Stimulated activated CD4-positive, alpha-beta T cell treated with anti-CD3 and anti-CD28 coated beads, Interleukin-4, amount 100 ng/mL, for 48 hours (primary cell): ENCODE measurements around the gene SLC38A3.
"Not testable (repeated sequence)": the region's sequence is repeated elsewhere in the genome, so short reads cannot be mapped to it uniquely, and the experiment has no call there.

Experiments used
- DNase-seq, 2 donors: peaks; one replicate each; pipeline ENCODE4 v3.0.0-alpha.2; 2020; ENCODE audit warnings: low read depth in 2 of 2

The SLC38A3 gene

GRCh38 chr3:50210510-50211367 is 5.7 kb downstream of the SLC38A3 start:
- no peak for DNase-seq

DNA sequence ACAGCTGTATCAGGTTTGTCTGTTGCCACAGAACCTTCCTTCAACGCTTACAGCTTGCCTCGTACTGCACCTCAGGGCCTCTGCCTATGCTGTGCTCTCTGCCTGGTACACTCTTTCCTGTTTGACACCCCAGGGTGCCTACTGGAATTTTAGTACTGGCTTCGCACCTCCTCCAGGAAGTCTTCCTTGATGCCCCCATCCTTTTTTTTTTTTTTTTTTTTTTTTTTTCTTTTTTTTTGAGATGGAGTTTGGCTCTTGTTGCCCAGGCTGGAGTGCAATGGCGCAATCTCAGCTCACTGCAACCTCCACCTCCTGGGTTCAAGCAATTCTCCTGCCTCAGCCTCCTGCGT is 6.3 kb downstream of the SLC38A3 start:
- DNase-seq = not testable (repeated sequence)

GRCh38 chr3:50211930-50212329 is 6.9 kb downstream of the SLC38A3 start:
- DNase-seq = peak in 1 of 2 donors; percentile 26

- DNase-seq = no peak
Measured at GRCh38 chr3:50212502-50212901, 7.4 kb downstream of the SLC38A3 start.

GRCh38 chr3:50212971-50213370 is 7.9 kb downstream of the SLC38A3 start:
- DNase-seq = no peak

- no peak for DNase-seq
Measured at GRCh38 chr3:50213373-50213772, 8.3 kb downstream of the SLC38A3 start.

DNA sequence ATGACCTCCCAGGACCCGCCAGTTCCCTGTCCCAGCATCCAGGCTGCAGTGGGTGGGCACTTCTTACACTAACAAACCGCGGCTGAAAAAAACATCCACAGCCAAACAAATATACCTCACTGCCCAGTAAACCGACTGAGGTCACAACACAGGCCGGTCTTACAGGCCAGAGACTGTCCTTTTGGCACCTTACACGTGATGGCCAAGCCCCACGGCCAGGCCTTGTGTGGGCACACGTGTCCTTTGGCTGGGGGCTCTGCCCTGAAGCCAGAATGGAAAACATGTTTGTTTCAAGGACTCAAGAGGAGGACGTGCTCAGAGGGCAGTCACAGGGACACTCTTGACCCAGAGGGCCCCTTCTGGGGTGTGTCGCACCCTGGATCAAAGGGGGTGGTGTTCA is 9.8 kb downstream of the SLC38A3 start:
- DNase-seq = no peak

- DNase-seq = no peak
Measured at GRCh38 chr3:50215529-50215928, 10.5 kb downstream of the SLC38A3 start.

DNA sequence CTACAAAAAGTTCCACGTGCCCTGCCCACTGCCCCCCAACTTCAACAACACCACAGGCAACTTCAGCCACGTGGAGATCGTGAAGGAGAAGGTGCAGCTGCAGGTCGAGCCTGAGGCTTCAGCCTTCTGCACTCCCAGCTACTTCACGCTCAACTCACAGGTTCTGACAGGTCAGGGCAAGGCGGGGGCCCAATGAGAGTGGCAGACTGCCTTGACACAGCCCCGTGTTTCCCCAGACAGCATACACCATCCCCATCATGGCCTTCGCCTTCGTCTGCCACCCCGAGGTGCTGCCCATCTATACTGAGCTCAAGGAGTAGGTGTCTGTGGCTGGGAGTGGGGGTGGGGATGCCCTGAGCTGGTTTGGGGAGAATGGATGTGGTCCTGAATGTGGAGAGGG is 12.6 kb downstream of the SLC38A3 start:
- DNase-seq = no peak

DNA sequence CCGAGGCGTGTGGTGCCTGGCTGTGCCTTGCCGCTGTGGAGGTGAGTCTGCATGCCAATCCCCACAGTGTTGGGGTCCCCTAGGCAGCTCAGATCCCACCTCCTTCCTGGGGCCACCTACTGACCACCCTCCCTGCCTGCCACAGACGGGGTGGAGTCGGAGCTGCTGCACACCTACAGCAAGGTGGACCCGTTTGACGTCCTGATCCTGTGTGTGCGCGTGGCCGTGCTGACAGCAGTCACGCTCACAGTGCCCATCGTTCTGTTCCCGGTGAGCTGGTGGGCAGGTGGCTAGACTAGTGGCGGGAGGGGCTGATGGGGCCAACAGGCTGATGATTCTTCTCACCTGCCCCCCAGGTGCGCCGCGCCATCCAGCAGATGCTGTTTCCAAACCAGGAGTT is 13.4 kb downstream of the SLC38A3 start:
- no peak for DNase-seq

DNA sequence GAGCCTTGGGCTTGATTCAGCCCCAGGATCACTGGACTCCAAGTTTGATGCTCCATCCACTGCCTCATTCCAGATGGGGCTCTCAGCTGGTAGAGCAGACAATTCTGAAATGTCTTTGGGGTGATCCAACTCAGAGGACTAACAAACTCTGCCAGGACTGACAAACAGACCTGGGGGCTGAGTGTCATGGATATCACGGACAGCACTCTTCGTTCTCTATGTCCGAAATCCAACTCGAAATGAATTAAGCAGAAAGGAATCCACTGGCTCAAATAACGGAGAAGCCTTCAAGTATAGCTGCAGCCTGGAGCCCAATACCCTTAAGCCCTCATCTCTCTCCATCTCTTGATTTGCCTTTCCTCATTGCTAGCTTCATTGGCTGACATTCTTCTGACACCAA is 14.2 kb downstream of the SLC38A3 start:
- DNase-seq = no peak

- no peak for DNase-seq
Measured at GRCh38 chr3:50220109-50220508, 15.0 kb downstream of the SLC38A3 start.

DNA sequence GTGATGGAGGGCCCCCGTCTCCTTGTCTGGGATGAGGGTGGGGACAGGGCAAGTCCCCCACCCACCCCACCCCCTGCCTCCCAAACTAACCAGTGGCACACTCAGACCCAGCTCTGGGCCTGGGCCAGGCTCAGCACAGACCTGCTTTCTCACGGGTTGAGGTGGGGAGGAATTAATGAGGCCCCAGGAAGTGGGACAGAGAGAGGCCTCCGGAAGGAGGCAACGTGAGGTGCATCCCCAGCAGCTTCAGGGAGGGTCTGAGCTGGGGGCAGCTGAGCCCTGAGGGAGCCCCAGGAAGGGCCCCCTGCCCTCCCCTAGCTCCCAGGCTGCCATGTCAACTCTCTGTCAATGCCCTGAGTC is 16.0 kb downstream of the SLC38A3 start:
- DNase-seq = no peak

DNA sequence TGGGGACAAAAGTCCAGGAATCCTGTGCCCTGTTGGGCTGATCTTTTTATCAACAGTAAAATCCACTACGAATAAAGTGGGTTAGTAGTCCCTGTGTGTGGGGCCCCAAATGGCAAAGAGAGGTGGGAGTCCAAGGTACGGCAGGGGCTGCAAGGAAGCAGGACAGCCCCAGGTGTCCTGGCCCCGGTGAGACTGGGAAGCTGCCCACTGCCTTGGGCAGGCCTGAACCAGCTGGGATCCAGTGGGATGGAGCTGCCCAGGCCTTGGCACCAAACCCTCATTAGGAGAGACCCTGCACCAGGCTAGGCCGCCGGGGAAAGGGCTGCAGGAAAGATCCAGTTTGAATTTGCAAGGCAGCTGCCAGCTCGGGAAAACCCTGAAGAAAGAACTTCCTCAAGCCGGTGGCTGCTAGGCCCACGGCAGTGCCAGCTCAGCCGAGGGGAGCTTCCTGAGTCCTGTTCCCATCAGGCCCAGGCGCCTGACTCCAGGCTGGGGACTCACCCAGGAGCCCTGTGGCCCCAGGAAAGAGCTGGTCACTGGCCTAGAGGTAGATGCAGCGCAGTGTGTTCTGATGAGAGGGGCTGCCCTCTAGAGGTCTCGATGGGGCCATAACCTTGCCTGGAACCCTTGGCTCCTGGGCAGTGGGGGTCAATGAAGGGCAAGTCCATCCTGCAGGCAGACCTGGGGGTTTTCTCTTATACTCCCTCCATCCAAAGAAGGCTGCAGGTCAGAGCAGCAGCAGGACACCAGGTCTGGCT is 16.5 kb downstream of the SLC38A3 start:
- no peak for DNase-seq

DNA sequence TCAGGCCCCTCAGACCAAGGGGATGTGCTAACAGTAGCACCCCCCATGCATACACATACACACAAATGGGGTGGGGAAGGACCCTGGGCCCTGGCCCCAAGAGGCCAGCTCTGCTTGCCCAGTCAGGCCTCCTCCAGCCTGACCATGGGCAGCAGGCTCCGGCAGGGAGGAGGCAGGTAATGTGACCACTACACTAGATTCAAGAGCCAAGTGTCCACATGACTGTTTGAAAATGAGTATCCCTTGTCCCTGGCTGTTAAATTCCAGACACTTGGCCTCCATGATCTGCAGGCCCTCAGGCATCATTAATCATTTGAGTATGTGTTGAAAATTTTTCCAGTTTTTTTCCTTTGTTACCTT is 17.1 kb downstream of the SLC38A3 start:
- DNase-seq = no peak

DNA sequence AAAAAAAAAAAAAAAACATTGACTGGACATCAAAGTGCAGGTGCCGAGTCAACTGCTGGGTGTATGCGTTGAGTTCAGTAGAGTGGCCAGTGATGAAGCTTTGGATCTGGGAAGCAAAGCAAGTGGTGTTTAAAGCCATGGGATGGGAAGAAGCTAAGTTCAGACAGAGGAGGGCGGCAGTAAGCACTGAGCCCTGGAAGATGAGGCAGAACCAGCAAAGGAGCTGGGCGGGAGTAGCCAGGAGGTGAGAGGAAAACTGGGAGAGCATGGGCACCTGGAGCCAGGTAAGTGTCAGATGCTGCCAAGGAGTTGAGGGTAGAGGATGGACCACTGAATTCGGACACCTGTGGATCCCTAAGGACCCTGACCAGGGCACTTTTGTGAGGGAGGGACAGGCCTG is 19.6 kb downstream of the SLC38A3 start:
- DNase-seq = no peak

DNA sequence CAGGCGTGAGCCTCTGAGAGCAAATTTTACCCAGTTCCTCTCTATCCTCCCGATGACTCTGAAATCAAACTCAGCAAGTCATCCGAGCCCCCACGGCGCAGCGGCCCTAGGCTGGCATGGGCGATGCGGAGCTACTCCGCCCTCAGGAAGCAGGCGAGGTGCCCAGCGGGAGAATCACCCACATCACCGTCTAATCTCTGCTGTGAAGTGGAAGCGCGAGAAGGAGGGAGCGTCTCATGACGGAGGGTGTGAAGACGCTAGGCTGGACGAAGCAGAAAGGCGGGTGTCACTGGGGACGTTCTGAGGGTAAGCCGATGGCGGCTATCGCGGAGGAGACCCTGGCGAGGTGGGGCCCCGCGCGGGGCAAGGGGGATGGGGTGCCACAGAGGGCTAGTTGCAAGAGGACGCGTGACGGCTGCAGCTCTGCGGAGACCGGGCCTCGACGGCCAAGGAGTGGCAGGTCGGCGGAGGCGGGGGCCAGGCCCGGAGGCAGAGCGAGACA is 21.9 kb downstream of the SLC38A3 start:
- peak in 1 of 2 donors; percentile 34 for DNase-seq

DNA sequence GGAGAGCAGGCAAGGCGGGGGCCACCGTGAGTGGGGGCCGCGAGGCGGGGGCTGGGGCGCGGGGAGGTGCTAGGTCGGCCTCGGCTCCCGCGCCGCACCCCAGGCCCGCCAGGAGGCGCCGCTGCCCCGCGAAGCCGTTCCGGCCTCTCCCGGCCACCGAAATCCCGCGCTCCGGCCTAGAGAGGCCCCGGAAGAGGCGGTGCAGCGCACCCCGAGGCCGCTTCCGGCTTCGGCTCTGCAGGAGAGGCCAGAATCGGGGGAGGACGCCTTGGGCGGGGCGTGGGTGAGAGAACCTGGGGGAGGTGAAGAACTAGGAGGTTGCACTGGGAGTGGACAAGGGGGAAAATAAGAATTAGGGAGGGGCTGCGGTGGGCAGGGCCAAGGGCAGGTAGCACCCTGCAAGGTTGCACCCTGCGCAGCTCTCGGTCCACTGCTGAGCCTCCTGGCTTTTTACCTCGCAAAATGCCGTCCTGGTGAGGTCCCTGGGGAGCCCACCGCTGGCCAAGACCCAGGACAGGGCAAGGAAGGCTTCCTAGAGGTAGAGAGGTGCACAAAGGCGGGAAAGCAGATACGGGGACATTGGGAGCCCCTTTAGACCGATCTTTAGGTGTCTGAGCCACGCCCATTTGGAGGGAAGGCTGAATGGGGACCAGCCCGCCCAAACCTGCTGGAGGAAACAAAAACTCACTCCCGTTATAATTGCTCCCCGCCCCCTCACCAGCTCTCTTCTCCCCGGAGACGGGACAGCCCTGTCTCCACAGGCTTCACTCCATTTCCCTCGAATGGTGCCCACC is 22.5 kb downstream of the SLC38A3 start:
- peak; percentile 82 to 88 for DNase-seq

DNA sequence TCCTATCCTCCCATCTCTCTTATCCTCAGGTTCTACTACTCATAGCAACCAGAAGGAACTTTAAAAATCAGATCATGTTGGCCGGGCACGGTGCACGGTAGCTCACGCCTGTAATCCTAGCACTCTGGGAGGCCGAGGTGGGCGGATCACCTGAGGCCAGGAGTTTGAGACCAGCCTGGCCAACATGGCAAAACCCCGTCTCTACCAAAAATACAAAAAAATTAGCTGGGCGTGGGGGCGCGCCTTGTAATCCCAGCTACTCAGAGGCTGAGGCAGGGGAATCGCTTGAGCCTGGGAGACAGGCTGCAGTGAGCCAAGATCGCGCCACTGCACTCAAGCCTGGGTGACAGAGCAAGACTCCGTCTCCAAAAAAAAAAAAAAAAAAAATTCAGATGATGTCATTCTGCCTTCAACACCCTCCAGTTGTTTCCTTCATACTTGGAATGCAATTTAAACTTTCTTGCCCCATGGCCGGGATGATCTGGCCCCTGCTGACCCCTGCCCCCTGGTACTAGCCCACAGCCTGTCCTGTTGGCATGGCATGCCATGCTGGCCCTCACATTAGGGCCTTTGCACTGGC is 23.2 kb downstream of the SLC38A3 start:
- DNase-seq = not testable (repeated sequence)

DNA sequence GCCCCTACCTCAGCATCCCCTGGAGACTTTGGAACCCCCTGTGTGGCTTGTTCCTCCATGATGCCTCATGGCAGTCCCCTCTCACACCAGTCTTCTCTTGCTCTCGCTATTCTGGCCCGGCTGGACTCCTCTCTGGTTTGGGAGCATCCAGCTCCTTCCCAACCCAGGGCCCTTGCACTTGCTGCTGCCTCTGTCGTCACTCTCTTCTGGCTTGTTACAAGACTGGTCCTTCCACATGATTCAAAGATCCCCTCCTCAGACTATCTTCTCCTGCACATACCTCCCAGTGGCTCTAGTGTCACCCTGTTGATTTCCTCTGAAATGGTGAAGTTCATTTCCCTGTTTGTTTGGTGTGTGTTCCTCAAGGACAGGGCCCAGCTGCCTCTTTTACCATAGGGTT is 24.4 kb downstream of the SLC38A3 start:
- DNase-seq = no peak

DNA sequence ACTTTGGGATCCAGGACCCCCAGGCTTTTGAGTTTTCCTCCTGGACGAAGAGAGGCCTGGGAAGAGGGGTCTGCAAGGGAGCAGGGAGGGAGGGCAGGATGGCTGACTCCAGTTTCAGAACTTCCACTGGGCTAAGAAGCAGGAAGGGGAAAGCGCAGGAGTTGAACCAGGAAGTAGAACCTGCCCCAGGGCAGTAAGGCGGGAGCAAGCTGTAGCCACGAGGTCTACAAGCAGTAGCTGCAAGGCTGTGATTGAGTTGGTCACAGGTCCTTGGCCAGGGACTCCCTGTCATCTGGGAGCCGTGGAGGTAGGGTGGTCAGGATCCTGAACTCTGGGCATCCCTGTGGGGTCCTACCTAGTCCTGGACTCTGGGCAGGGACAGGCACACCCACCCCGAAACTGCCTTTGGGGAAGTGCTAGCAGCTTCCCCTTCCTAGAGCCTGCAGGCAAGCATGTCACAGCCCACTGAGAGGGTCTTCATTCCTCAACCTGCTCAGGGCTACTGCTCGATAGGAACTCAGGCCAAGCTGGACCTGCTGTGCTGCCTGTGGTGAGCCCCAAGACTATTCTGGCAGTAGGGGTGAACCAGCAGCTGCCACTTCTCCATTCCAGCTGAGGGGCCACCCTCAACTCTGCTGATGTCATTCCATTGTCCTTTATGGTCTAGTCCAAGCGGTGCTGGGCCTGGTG is 25.2 kb downstream of the SLC38A3 start:
- no peak for DNase-seq

- no peak for DNase-seq
Measured at GRCh38 chr3:50230794-50231125, 25.7 kb downstream of the SLC38A3 start.
